ENCODE data around the gene ATE1. TPM values are rescaled to one million over a fixed set of nuclear protein-coding genes. Genes with fewer than 3 reads are reported as not detected.

The ATE1 gene
- total and polyA plus RNA-seq, 2 of the 4 experiments (the other 2 are of a cell fraction) = 6.4 to 27.8 TPM

DNA sequence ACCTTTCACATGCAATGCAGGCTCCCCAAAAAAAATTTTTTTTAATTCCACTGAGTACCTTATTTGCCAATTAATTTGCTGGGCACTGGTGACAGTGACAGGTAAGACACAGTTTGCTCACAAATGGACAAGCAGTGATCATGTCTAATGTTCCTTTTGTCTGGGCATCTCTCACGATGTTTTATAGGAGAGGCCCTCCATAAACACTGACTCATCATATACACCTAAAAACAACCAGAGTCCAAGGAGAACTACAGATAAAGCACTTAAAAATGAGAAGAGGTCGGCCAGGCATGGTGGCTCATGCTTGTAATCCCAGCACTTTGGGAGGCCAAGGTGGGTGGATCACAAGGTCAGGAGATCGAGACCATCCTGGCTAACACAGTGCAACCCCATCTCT is 105.1 kb downstream of the ATE1 start:
- no CpG with 5 or more reads among the region's 3 CpGs for WGBS, 2 experiments (ENCODE audit: extremely low coverage in 2 of 2, insufficient read length in 1 of 2)
- no peaks in the 10 kb centered on the region for H3K9me3 ChIP-seq (ENCODE audit: control insufficient read depth, insufficient read depth, low read length)
- H3K27ac ChIP-seq (ENCODE audit: insufficient read depth, low read length) = no peak overlapping the region
- H3K4me3 ChIP-seq (ENCODE audit: insufficient read depth, low read depth, low read length) = no peak overlapping the region
- H2AFZ ChIP-seq (replicated peaks; ENCODE audit: low read length, poor library complexity) = no peak overlapping the region
- no peaks in the 10 kb centered on the region for H3K36me3 ChIP-seq (ENCODE audit: control insufficient read depth, insufficient read depth, low read length)
- H4K8ac ChIP-seq (ENCODE audit: low read depth in 2 of 2, low read length in 2 of 2) = no peak overlapping the region
- H4K91ac ChIP-seq (ENCODE audit: insufficient read depth, low read depth, low read length) = no peak overlapping the region
- H3K4me2 ChIP-seq (ENCODE audit: low read depth, low read length) = no peak overlapping the region
- no peak overlapping the region for H2BK20ac ChIP-seq (ENCODE audit: low read depth, low read length)
- H2AK9ac ChIP-seq (replicated peaks; ENCODE audit: low read depth, low read length, poor library complexity) = no peak overlapping the region
- H3K18ac ChIP-seq (ENCODE audit: low read depth, low read length) = no peak overlapping the region
- H3K9ac ChIP-seq (ENCODE audit: low read depth, low read length) = no peak overlapping the region
- H2AK5ac ChIP-seq (ENCODE audit: low read depth, low read length) = no peak overlapping the region
- ChIA-PET POLR2A (ENCODE audit: unreplicated experiment) (no interaction called here), CTCF (interaction anchor here (0.6 kb wide), 1 partner anchor 18 kb away, joined by 3 read pairs; no protein-coding TSS in a partner anchor)
- H2BK15ac ChIP-seq (ENCODE audit: low read depth, low read length) = no peak overlapping the region
- no peak overlapping the region for H4K5ac ChIP-seq (ENCODE audit: low read depth, low read length)
- H3K4me1 ChIP-seq (ENCODE audit: control insufficient read depth, insufficient read depth, low read length) = no peaks in the 10 kb centered on the region; the same call in 1 of the 2 replicates
- no peak overlapping the region for H3K4ac ChIP-seq (ENCODE audit: low read depth, low read length)
- dilution Hi-C loops (cut with HindIII; ENCODE audit: low sequenced_read_pairs, unreplicated experiment) = no loop called here
- ATAC-seq (ENCODE audit: low read depth) (no peak), DNase-seq (no peak)
- no peak overlapping the region for H3K14ac ChIP-seq (replicated peaks; ENCODE audit: low read depth, low read length)
- no peaks in the 10 kb centered on the region for H3K9me1 ChIP-seq (ENCODE audit: insufficient read depth, low read length)
- intact Hi-C loops (cut with micrococcal nuclease) = no loop called here
- in situ Hi-C loops (cut with MboI; ENCODE audit: low sequenced_read_pairs) = no loop called here
- no peak overlapping the region for H2BK120ac ChIP-seq (ENCODE audit: low read depth, low read length)
- no peak overlapping the region for H3K56ac ChIP-seq (ENCODE audit: extremely low read depth, insufficient read depth, low read length)
- TF ChIP-seq MAZ (IDR thresholded peaks at IDR 0.05; ENCODE audit: borderline replicate concordance, low read depth, low read length) = no peak
- TF ChIP-seq, protein P1, sequence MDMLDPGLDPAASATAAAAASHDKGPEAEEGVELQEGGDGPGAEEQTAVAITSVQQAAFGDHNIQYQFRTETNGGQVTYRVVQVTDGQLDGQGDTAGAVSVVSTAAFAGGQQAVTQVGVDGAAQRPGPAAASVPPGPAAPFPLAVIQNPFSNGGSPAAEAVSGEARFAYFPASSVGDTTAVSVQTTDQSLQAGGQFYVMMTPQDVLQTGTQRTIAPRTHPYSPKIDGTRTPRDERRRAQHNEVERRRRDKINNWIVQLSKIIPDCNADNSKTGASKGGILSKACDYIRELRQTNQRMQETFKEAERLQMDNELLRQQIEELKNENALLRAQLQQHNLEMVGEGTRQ (IDR thresholded peaks at IDR 0.05; ENCODE audit: low read depth, low read length) = no peak
- TF ChIP-seq CHD1 (IDR thresholded peaks at IDR 0.05; ENCODE audit: low read depth, low read length) = no peak
- TF ChIP-seq NFE2L2 (IDR thresholded peaks at IDR 0.05; ENCODE audit: low read depth, low read length) = no peak
- TF ChIP-seq RAD21 (IDR thresholded peaks at IDR 0.05; ENCODE audit: low read length) = no peak
- TF ChIP-seq, protein P2, sequence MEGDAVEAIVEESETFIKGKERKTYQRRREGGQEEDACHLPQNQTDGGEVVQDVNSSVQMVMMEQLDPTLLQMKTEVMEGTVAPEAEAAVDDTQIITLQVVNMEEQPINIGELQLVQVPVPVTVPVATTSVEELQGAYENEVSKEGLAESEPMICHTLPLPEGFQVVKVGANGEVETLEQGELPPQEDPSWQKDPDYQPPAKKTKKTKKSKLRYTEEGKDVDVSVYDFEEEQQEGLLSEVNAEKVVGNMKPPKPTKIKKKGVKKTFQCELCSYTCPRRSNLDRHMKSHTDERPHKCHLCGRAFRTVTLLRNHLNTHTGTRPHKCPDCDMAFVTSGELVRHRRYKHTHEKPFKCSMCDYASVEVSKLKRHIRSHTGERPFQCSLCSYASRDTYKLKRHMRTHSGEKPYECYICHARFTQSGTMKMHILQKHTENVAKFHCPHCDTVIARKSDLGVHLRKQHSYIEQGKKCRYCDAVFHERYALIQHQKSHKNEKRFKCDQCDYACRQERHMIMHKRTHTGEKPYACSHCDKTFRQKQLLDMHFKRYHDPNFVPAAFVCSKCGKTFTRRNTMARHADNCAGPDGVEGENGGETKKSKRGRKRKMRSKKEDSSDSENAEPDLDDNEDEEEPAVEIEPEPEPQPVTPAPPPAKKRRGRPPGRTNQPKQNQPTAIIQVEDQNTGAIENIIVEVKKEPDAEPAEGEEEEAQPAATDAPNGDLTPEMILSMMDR (conservative IDR thresholded peaks at IDR 0.05; ENCODE audit: low read depth, low read length) = no peak
- no peak for TF ChIP-seq RFX5 (IDR thresholded peaks at IDR 0.05; ENCODE audit: low read depth, low read length)
- TF ChIP-seq MXI1 (IDR thresholded peaks at IDR 0.05; ENCODE audit: borderline replicate concordance, low read depth, low read length) = no peak
- TF ChIP-seq BHLHE40 (IDR thresholded peaks at IDR 0.05; ENCODE audit: low read depth, low read length) = no peak
- no peaks in the 10 kb centered on the region for H4K20me1 ChIP-seq (ENCODE audit: insufficient read depth, low read length)
- no peak overlapping the region for H2BK5ac ChIP-seq (ENCODE audit: low read depth, low read length, poor library complexity, severe bottlenecking)
- H3K79me1 ChIP-seq (ENCODE audit: low read depth in 1 of 2, low read length in 2 of 2) = peaks cover 0 to 2% of the 10 kb centered on the region in 2 experiments; a peak in 1 of 4 replicates
- BruUV-seq (replicated peaks) = no TSS peak
- no peaks in the 10 kb centered on the region for H3K27me3 ChIP-seq (ENCODE audit: control insufficient read depth, insufficient read depth, low read length)
- no peak overlapping the region for H3K23ac ChIP-seq (ENCODE audit: low read depth, low read length)
